Activated CD8-positive, alpha-beta T cell treated with anti-CD3 and anti-CD28 coated beads, Interleukin-2, amount 10 ng/mL, durations not matched to agents 7 days and 5 days (primary cell): ENCODE measurements around the gene SLC22A31. TPM values are rescaled to one million over a fixed set of nuclear protein-coding genes. Genes with fewer than 3 reads are reported as not detected.
"Not testable (repeated sequence)": the region's sequence is repeated elsewhere in the genome, so short reads cannot be mapped to it uniquely, and the experiment has no call there.

Experiments used
- ATAC-seq: fragments of 150-1000 bp; cut with Tn5 transposase; one replicate; pipeline ENCODE4 v1.10.0; 2021; ENCODE audit warnings: moderate library complexity
- CTCF ChIA-PET: fragments of 350-600 bp; sonication (Branson Sonifier 250); formaldehyde crosslinking; loops from one replicate; lab custom pipeline; 2021; ENCODE audit warnings: antibody characterized with exemption; lab: Charles Lee
- POLR2A ChIA-PET: fragments of 350-600 bp; sonication (Branson Sonifier 250); formaldehyde crosslinking; loops from one replicate; lab custom pipeline; 2021; ENCODE audit warnings: antibody characterized with exemption; lab: Charles Lee
- DNase-seq: peaks from one replicate; pipeline ENCODE4 v3.0.0-alpha.2; 2020
- H3K27ac Mint-ChIP-seq: one replicate; pipeline ENCODE4 v1.8.0; 2021; ENCODE audit warnings: mild to moderate bottlenecking, mixed read lengths
- H3K27me3 Mint-ChIP-seq: one replicate; pipeline ENCODE4 v1.8.0; 2021; ENCODE audit warnings: low read depth, mixed read lengths
- H3K36me3 Mint-ChIP-seq: one replicate; pipeline ENCODE4 v1.8.0; 2021; ENCODE audit warnings: low read depth, mixed read lengths
- H3K4me1 Mint-ChIP-seq: one replicate; pipeline ENCODE4 v1.8.0; 2021; ENCODE audit warnings: low read depth, mixed read lengths
- H3K4me3 Mint-ChIP-seq: one replicate; pipeline ENCODE4 v1.8.0; 2021; ENCODE audit warnings: mild to moderate bottlenecking, mixed read lengths
- H3K9me3 Mint-ChIP-seq: one replicate; pipeline ENCODE4 v1.8.0; 2022; ENCODE audit warnings: mixed read lengths; ENCODE audit not compliant: insufficient read depth
- total RNA-seq, 2 experiments: library from RNA; stranded (reverse); gene quantifications; one replicate each; pipeline ENCODE4 v1.2.3, GENCODE V29; 2021

The SLC22A31 gene
- total RNA-seq, 2 experiments from 2014 or later, result not detected

GRCh38 chr16:89190150-89190958, 10.0 kb downstream of the SLC22A31 start:
- no peaks in the 10 kb centered on the region for H3K4me1 Mint-ChIP-seq
- H3K9me3 Mint-ChIP-seq, result no peaks in the 10 kb centered on the region
- peaks cover 5% of the 10 kb centered on the region for H3K27me3 Mint-ChIP-seq
- no peak overlapping the region for H3K4me3 Mint-ChIP-seq
- H3K36me3 Mint-ChIP-seq, result no peaks in the 10 kb centered on the region
- ChIA-PET CTCF (no interaction called here), POLR2A (no interaction called here)
- H3K27ac Mint-ChIP-seq, result peak overlapping the region; percentile 22
- DNase-seq (no peak), ATAC-seq (no peak)

DNA sequence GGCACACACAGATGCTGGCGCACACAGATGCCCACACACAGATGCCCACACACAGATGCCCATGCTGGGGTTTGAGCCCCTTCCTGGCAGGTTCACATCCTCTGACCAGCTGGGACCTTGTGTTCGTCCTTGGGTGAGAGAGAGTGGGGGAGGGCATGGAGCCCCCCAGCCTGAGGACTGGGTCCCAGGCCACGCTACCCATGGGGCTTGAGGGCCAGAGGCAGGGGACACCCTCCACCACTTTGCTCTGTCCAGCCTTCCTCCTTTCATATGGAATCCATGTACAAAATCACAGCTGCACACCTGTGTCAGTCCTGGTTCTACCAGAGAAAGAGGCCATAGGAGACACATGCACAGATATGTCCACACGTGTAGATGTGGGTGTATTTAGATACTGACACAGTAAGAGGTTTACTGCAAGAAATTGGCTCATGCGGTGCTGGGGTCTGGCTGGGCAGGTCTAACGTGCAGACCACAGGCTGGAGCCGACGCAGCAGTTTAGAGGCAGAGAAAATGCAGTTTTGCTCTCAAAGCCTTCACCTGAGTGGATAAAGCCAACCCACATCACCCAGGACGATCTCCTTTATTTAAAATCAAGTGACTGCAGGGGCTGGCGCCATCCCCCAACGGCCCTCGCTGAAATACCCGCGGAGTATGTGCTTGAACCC, 10.8 kb downstream of the SLC22A31 start:
- DNase-seq, result no peak
- no peaks in the 10 kb centered on the region for H3K9me3 Mint-ChIP-seq
- peaks cover 5% of the 10 kb centered on the region for H3K27me3 Mint-ChIP-seq
- CTCF ChIA-PET, result no interaction called here
- no peak overlapping the region for H3K27ac Mint-ChIP-seq
- ATAC-seq, result no peak
- H3K4me1 Mint-ChIP-seq, result no peaks in the 10 kb centered on the region
- no peaks in the 10 kb centered on the region for H3K36me3 Mint-ChIP-seq
- H3K4me3 Mint-ChIP-seq, result no peak overlapping the region
- POLR2A ChIA-PET, result no interaction called here

- H3K27ac Mint-ChIP-seq, CTCF ChIA-PET, H3K4me3 Mint-ChIP-seq, POLR2A ChIA-PET, H3K4me1 Mint-ChIP-seq, H3K27me3 Mint-ChIP-seq, H3K9me3 Mint-ChIP-seq, ATAC-seq, DNase-seq, H3K36me3 Mint-ChIP-seq: not testable (repeated sequence)
These were observed 11.6 kb downstream of the SLC22A31 start for GRCh38 chr16:89188471-89189357.

GRCh38 chr16:89187770-89188392, 12.5 kb downstream of the SLC22A31 start:
- peaks cover 5% of the 10 kb centered on the region for H3K27me3 Mint-ChIP-seq
- POLR2A ChIA-PET, result interaction anchor here (0.6 kb wide), 2 partner anchors 17 to 247 kb away, joined by 3 read pairs; no protein-coding TSS in a partner anchor
- no peaks in the 10 kb centered on the region for H3K4me1 Mint-ChIP-seq
- CTCF ChIA-PET, result no interaction called here
- ATAC-seq (peak; percentile 10), DNase-seq (peak; percentile 58)
- peak overlapping the region; percentile 67 for H3K27ac Mint-ChIP-seq
- H3K4me3 Mint-ChIP-seq, result peak overlapping the region; percentile 31
- H3K9me3 Mint-ChIP-seq, result no peaks in the 10 kb centered on the region
- no peaks in the 10 kb centered on the region for H3K36me3 Mint-ChIP-seq

GRCh38 chr16:89187032-89187769, 13.1 kb downstream of the SLC22A31 start:
- Mint-ChIP-seq H3K36me3 (no peaks in the 10 kb centered on the region), H3K27ac (peak overlapping the region; percentile 67), H3K27me3 (peaks cover 5% of the 10 kb centered on the region), H3K4me3 (peak overlapping the region; percentile 31), H3K9me3 (no peaks in the 10 kb centered on the region), H3K4me1 (peaks cover 3% of the 10 kb centered on the region)
- ChIA-PET CTCF (no interaction called here), POLR2A (interaction anchor here (0.6 kb wide), 2 partner anchors 17 to 247 kb away, joined by 3 read pairs; no protein-coding TSS in a partner anchor)
- ATAC-seq (peak; percentile 55), DNase-seq (peak; percentile 71)

- ATAC-seq, DNase-seq, H3K4me1 Mint-ChIP-seq, H3K27ac Mint-ChIP-seq, H3K36me3 Mint-ChIP-seq, CTCF ChIA-PET, H3K4me3 Mint-ChIP-seq, H3K27me3 Mint-ChIP-seq, H3K9me3 Mint-ChIP-seq: not testable (repeated sequence)
- POLR2A ChIA-PET, result interaction anchor here (0.7 kb wide), 1 partner anchor 687 kb away, joined by 4 read pairs; the partner anchor contains the start of gene TCF25
These were observed 13.7 kb downstream of the SLC22A31 start for GRCh38 chr16:89186593-89187031.

DNA sequence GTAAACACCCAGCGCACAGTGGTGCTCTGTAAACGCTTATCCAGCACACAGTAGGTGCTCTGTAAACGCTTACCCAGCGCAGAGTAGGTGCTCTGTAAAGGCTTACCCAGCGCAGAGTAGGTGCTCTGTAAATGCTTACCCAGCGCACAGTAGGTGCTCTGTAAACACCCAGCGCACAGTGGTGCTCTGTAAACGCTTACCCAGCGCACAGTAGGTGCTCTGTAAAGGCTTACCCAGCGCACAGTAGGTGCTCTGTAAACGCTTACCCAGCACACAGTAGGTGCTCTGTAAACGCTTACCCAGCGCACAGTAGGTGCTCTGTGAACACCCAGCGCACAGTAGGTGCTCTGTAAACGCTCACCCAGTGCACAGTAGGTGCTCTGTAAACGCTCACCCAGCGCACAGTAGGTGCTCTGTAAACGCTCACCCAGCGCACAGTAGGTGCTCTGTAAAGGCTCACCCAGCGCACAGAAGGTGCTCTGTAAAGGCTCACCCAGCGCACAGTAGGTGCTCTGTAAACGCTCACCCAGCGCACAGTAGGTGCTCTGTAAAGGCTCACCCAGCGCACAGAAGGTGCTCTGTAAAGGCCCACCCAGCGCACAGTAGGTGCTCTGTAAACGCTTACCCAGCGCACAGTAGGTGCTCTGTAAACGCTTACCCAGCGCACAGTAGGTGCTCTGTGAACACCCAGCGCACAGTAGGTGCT, 14.3 kb downstream of the SLC22A31 start:
- H3K4me1 Mint-ChIP-seq, CTCF ChIA-PET, ATAC-seq, H3K4me3 Mint-ChIP-seq, H3K9me3 Mint-ChIP-seq, H3K36me3 Mint-ChIP-seq, H3K27ac Mint-ChIP-seq, H3K27me3 Mint-ChIP-seq, DNase-seq: not testable (repeated sequence)
- POLR2A ChIA-PET, result interaction anchor here (0.7 kb wide), 1 partner anchor 687 kb away, joined by 4 read pairs; the partner anchor contains the start of gene TCF25

- Mint-ChIP-seq H3K4me3 (no peak overlapping the region), H3K27me3 (no peaks in the 10 kb centered on the region), H3K27ac (no peak overlapping the region), H3K9me3 (no peaks in the 10 kb centered on the region), H3K36me3 (no peaks in the 10 kb centered on the region), H3K4me1 (peaks cover 5% of the 10 kb centered on the region)
- ATAC-seq, result peak; percentile 57
- CTCF ChIA-PET, result no interaction called here
- DNase-seq, result peak; percentile 69
- POLR2A ChIA-PET, result no interaction called here
These were observed 15.2 kb downstream of the SLC22A31 start for GRCh38 chr16:89184933-89185794.

GRCh38 chr16:89184677-89184932, 15.7 kb downstream of the SLC22A31 start:
- ATAC-seq, result no peak
- Mint-ChIP-seq H3K9me3 (no peaks in the 10 kb centered on the region), H3K4me1 (peaks cover 5% of the 10 kb centered on the region), H3K27me3 (no peaks in the 10 kb centered on the region), H3K27ac (no peak overlapping the region), H3K4me3 (no peak overlapping the region), H3K36me3 (no peaks in the 10 kb centered on the region)
- ChIA-PET POLR2A (no interaction called here), CTCF (no interaction called here)
- no peak for DNase-seq
